Fibroblast of lung (primary cell): Measurements from ENCODE around the gene IGFALS. TPM values are rescaled to one million over a fixed set of nuclear protein-coding genes. Genes with fewer than 3 reads are reported as not detected.

ENCODE experiments used
- DNase-seq, 2 donors: peaks; one replicate each; pipeline versions ENCODE4 v3.0.0 to v3.0.0-alpha.2; 2010; ENCODE audit warnings: low read depth in 2 of 2
- H2AFZ ChIP-seq: 2 replicates; pipeline ENCODE4 v1.5.1; 2012; ENCODE audit warnings: low read length, control low read depth, inconsistent platforms
- H3K27ac ChIP-seq: 2 replicates; pipeline ENCODE4 v1.5.1; 2011; ENCODE audit warnings: low read length, control low read depth; ENCODE audit not compliant: insufficient read depth
- H3K27me3 ChIP-seq: 2 replicates; pipeline ENCODE4 v1.5.1; 2011; ENCODE audit warnings: mild to moderate bottlenecking, low read length; ENCODE audit not compliant: control insufficient read depth, insufficient read depth
- H3K36me3 ChIP-seq: 2 replicates; pipeline ENCODE4 v1.5.1; 2011; ENCODE audit warnings: low read length; ENCODE audit not compliant: control insufficient read depth, insufficient read depth
- H3K4me1 ChIP-seq: 2 replicates; pipeline ENCODE4 v1.5.1; 2011; ENCODE audit warnings: low read length; ENCODE audit not compliant: control insufficient read depth, insufficient read depth; ENCODE audit errors: extremely low read depth
- H3K4me2 ChIP-seq: 2 replicates; pipeline ENCODE4 v1.5.1; 2011; ENCODE audit warnings: low read length, control low read depth; ENCODE audit not compliant: insufficient read depth; ENCODE audit errors: extremely low read depth
- H3K4me3 ChIP-seq, 4 experiments: fragments of 200-600 bp in 1 of 4; sonication (generic) in 1 of 4; replicated peaks in 1 of 4; 2 replicates each; pipeline ENCODE4 v1.5.1; 2011 to 2016; ENCODE audit warnings: low read length in 4 of 4, low read depth in 3 of 4, mild to moderate bottlenecking in 3 of 4, control low read depth in 2 of 4, inconsistent platforms in 1 of 4, mixed read lengths in 1 of 4; ENCODE audit not compliant: insufficient read depth in 1 of 4; ENCODE audit errors: control extremely low read depth in 1 of 4
- H3K79me2 ChIP-seq: 2 replicates; pipeline ENCODE4 v1.5.1; 2012; ENCODE audit warnings: mild to moderate bottlenecking, low read length, inconsistent platforms; ENCODE audit not compliant: control insufficient read depth, insufficient read depth
- H3K9ac ChIP-seq: 2 replicates; pipeline ENCODE4 v1.5.1; 2011; ENCODE audit warnings: mild to moderate bottlenecking, low read length, control low read depth; ENCODE audit not compliant: insufficient read depth
- H3K9me3 ChIP-seq: 2 replicates; pipeline ENCODE4 v1.5.1; 2012; ENCODE audit warnings: low read depth, low read length; ENCODE audit not compliant: control insufficient read depth, insufficient read depth
- H4K20me1 ChIP-seq: 2 replicates; pipeline ENCODE4 v1.5.1; 2011; ENCODE audit warnings: low read length; ENCODE audit not compliant: control insufficient read depth, insufficient read depth; ENCODE audit errors: extremely low read depth
- EZH2 ChIP-seq: IDR thresholded peaks from 2 replicates; pipeline ENCODE4 v1.5.1; 2012; ENCODE audit warnings: low read length, control low read depth, mild to moderate bottlenecking; ENCODE audit errors: missing control alignments
- polyA plus RNA-seq, 2 donors: library from polyadenylated mRNA; depleted of rRNA in 1 of 2; stranded (reverse) in 1 of 2; unstranded in 1 of 2; fragments of >200 nt; gene quantifications; 2 replicates each; pipeline ENCODE4 v1.2.1, GENCODE V29; 2011 to 2012; ENCODE audit warnings: missing spikeins in 1 of 2
- total RNA-seq: library from RNA; depleted of rRNA; stranded (reverse); fragments of >200 nt; gene quantifications from 2 replicates; pipeline ENCODE4 v1.2.1, GENCODE V29; 2014
- TF ChIP-seq, protein P1 (sequence below), 2 donors: IDR thresholded peaks in 1 of 2; conservative IDR thresholded peaks in 1 of 2; 1 replicate in 1 of 2; 2 replicates in 1 of 2; pipeline ENCODE4 v1.5.1; 2011 to 2012; ENCODE audit warnings: low read length in 2 of 2, control low read depth in 1 of 2, inconsistent platforms in 1 of 2, low read depth in 1 of 2, mild to moderate bottlenecking in 1 of 2

IGFALS gene
- total and polyA plus RNA-seq, 2 donors (not counting 1 experiment from before 2014, with no cell fraction given), result not detected

DNA sequence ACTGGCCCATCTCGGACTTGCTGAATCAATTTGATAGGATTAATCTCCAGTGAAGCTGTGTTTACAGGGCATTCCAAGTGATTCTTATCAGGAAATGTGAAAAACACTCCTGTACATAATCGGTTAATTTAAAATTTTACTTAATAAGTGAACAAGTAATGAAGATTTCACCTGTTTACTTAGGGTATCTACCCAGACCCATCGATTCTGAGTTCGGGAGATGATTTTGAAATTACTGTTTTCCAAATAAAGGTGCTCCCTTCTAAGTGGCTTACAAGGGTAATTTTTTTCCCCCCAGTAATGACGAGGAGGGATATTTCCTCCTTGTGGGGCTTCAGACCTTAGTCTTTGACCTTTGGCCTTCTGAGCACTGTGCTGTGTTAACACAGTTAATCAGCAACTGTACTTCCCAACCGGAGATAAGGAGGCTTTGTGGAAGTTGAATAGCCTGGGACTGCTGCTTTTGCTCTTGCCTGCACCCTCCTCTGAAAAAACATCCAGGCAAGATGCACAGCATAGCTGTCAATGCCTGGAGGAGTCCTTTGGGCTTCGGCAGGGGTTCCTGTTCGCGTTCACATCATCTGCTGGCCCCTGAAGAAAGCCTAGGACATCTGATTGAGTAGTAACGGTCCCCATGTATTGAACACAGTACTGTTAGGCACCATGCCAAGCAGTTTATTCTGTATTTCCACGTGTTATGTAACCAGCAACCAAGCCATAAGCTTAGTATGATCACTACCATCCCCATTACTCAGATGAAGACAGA, 35.3 kb upstream of the IGFALS start:
- no peaks in the 10 kb centered on the region for H4K20me1 ChIP-seq

DNA sequence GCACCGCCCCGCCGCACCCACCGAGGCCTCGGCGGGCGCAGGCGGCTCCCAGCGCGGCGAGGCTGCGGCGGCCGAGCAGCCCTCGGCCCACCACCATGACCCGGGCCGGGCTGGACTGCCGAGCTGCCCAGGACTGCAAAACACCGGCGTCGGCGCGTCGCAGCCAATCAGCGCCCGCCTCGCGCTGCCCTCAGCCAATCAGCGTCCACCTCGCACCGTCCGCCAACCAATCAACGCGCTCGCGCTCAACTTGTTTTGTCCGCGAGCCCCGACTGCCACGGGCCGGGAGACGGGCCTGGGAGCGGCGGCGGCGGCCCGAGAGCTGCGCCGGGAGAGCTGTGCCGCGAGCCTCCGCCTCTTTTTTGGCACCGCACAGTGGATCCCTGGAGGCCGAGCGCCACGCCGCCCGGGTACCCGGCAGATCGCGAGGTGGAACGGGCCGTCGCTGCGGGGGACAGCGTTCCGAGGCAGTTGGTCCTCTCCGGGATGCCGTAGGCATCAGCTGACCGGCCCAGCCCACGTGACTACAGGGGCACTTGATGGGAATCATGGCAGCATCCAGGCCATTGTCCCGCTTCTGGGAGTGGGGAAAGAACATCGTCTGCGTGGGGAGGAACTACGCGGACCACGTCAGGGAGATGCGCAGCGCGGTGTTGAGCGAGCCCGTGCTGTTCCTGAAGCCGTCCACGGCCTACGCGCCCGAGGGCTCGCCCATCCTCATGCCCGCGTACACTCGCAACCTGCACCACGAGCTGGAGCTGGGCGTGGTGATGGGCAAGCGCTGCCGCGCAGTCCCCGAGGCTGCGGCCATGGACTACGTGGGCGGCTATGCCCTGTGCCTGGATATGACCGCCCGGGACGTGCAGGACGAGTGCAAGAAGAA, 33.4 kb upstream of the IGFALS start, which contains the start of the genes FAHD1 and HAGH:
FAHD1 (plus strand) TSS at position 516 of the 883 bp plus-strand sequence; CDS start at position 549, 33 bp downstream.
HAGH (minus strand) TSS at position 135 of the 883 bp plus-strand sequence; CDS start at position 97, 38 bp downstream.
- Histone ChIP-seq H3K27me3 (no peaks in the 10 kb centered on the region), H3K36me3 (peaks cover 3% of the 10 kb centered on the region), H3K9me3 (no peaks in the 10 kb centered on the region), H4K20me1 (no peaks in the 10 kb centered on the region), H2AFZ (peak within 1 kb of the TSS; percentile 100), H3K4me3 (peak within 1 kb of the TSS; percentile 89 to 99 (median 98)), H3K4me1 (peaks cover 7% of the 10 kb centered on the region), H3K79me2 (peaks cover 26% of the 10 kb centered on the region), H3K27ac (peak within 1 kb of the TSS; percentile 80), H3K9ac (peak within 1 kb of the TSS; percentile 75), H3K4me2 (peak within 1 kb of the TSS; percentile 94)
- peak; percentile 95 to 96 for DNase-seq
- TF ChIP-seq EZH2, result no peak
- TF ChIP-seq, protein P1, sequence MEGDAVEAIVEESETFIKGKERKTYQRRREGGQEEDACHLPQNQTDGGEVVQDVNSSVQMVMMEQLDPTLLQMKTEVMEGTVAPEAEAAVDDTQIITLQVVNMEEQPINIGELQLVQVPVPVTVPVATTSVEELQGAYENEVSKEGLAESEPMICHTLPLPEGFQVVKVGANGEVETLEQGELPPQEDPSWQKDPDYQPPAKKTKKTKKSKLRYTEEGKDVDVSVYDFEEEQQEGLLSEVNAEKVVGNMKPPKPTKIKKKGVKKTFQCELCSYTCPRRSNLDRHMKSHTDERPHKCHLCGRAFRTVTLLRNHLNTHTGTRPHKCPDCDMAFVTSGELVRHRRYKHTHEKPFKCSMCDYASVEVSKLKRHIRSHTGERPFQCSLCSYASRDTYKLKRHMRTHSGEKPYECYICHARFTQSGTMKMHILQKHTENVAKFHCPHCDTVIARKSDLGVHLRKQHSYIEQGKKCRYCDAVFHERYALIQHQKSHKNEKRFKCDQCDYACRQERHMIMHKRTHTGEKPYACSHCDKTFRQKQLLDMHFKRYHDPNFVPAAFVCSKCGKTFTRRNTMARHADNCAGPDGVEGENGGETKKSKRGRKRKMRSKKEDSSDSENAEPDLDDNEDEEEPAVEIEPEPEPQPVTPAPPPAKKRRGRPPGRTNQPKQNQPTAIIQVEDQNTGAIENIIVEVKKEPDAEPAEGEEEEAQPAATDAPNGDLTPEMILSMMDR (conservative IDR thresholded peaks at IDR 0.05 in 1 of 2, IDR thresholded peaks at IDR 0.05 in 1 of 2; ENCODE audit: low read depth in 1 of 2, low read length in 2 of 2), result no peak

More for the DNA sequence above, 35.3 kb upstream of the IGFALS start:
- H3K79me2 ChIP-seq, result peaks cover 26% of the 10 kb centered on the region
- H2AFZ ChIP-seq, result no peak overlapping the region
- DNase-seq, result no peak
- H3K9me3 ChIP-seq, result no peaks in the 10 kb centered on the region
- H3K27me3 ChIP-seq, result no peaks in the 10 kb centered on the region
- peaks cover 7% of the 10 kb centered on the region for H3K4me1 ChIP-seq
- H3K4me2 ChIP-seq, result peak overlapping the region; percentile 68
- no peak overlapping the region for H3K9ac ChIP-seq
- H3K27ac ChIP-seq, result no peak overlapping the region
- H3K4me3 ChIP-seq, result peak overlapping the region; percentile 89 to 99 (median 98)
- TF ChIP-seq EZH2, result no peak
- TF ChIP-seq, protein P1 (conservative IDR thresholded peaks at IDR 0.05 in 1 of 2, IDR thresholded peaks at IDR 0.05 in 1 of 2; ENCODE audit: low read depth in 1 of 2, low read length in 2 of 2), result no peak
- peaks cover 3% of the 10 kb centered on the region for H3K36me3 ChIP-seq
